HepG2 (cell line): Measurements from ENCODE around the gene GJB4. TPM values are rescaled to one million over a fixed set of nuclear protein-coding genes. Genes with fewer than 3 reads are reported as not detected.

Experiments
- ATAC-seq: fragments of 200-7000 bp; cut with Tn5 transposase; 3 replicates; pipeline ENCODE4 v1.9.1; 2020; ENCODE audit warnings: mild to moderate bottlenecking, moderate library complexity
- BruUV-seq: library from RNA; stranded (reverse); fragments of 400-500 nt; replicated peaks from 2 replicates; lab custom pipeline; 2021; lab: Mats Ljungman, UMichigan
- CTCF ChIA-PET: fragments of 300-600 bp; formaldehyde crosslinking; extraction: SDS; loops from one replicate; lab custom pipeline; 2021; ENCODE audit warnings: low total read pairs, inconsistent platforms, low intra/inter-chr PET ratio; lab: Yijun Ruan, JAX
- POLR2A ChIA-PET: fragments of 350-600 bp; sonication (Branson Sonifier 250); formaldehyde crosslinking; loops from one replicate; lab custom pipeline; 2020; ENCODE audit warnings: antibody characterized with exemption, inconsistent platforms; lab: Yijun Ruan, JAX
- DNase-seq: peaks from one replicate; pipeline ENCODE4 v3.0.0-alpha.2; 2015; ENCODE audit warnings: low spot score
- FAIRE-seq: peaks from 3 replicates; lab custom pipeline; 2011; peaks lifted over from hg19 to GRCh38; lab: Jason Lieb, UNC
- H2AFZ ChIP-seq: one replicate; pipeline ENCODE4 v1.6.1; 2011; ENCODE audit warnings: low read length, inconsistent platforms
- H3K27ac ChIP-seq: fragments of 300-600 bp; 3 replicates; pipeline ENCODE4 v1.8.0; 2011; ENCODE audit warnings: mixed run types, mild to moderate bottlenecking, mixed read lengths, low read length, inconsistent platforms; ENCODE audit not compliant: insufficient read depth; ENCODE audit errors: extremely low read length
- H3K27me3 ChIP-seq, 2 experiments: fragments of 200-600 bp in 1 of 2; 2 replicates in 1 of 2; 3 replicates in 1 of 2; pipeline versions ENCODE4 v1.6.0 to v1.8.0; 2011; ENCODE audit warnings: low read length in 2 of 2, mild to moderate bottlenecking in 2 of 2, moderate library complexity in 2 of 2, inconsistent platforms in 1 of 2; ENCODE audit not compliant: insufficient read depth in 2 of 2, control insufficient read depth in 1 of 2
- H3K36me3 ChIP-seq, 2 experiments: fragments of 200-600 bp in 1 of 2; replicated peaks in 1 of 2; 2 replicates in 1 of 2; 3 replicates in 1 of 2; pipeline versions ENCODE4 v1.5.1 to v1.8.0; 2011; ENCODE audit warnings: low read length in 2 of 2, inconsistent platforms in 1 of 2; ENCODE audit not compliant: insufficient read depth in 2 of 2, control insufficient read depth in 1 of 2
- H3K4me1 ChIP-seq: 2 replicates; pipeline ENCODE4 v1.5.1; 2012; ENCODE audit warnings: low read length, inconsistent platforms; ENCODE audit not compliant: insufficient read depth
- H3K4me2 ChIP-seq: 2 replicates; pipeline ENCODE4 v1.6.0; 2011; ENCODE audit warnings: low read depth, low read length, inconsistent platforms
- H3K4me3 ChIP-seq, 3 experiments: fragments of 200-600 bp in 1 of 3; sonication (generic), shearing (Covaris generic) in 1 of 3; replicated peaks in 1 of 3; 2 replicates each; pipeline ENCODE4 v1.5.1; 2011 to 2016; ENCODE audit warnings: low read length in 3 of 3, inconsistent platforms in 2 of 3, low read depth in 2 of 3, mild to moderate bottlenecking in 2 of 3, control low read depth in 1 of 3, mixed read lengths in 1 of 3; ENCODE audit not compliant: insufficient read depth in 1 of 3
- H3K79me2 ChIP-seq: one replicate; pipeline ENCODE4 v1.6.1; 2011; ENCODE audit warnings: low read length, inconsistent platforms; ENCODE audit not compliant: insufficient read depth
- H3K9ac ChIP-seq: 2 replicates; pipeline ENCODE4 v1.6.0; 2011; ENCODE audit warnings: mild to moderate bottlenecking, low read depth, low read length, inconsistent platforms; ENCODE audit not compliant: insufficient read depth
- H3K9me3 ChIP-seq: 2 replicates; pipeline ENCODE4 v1.5.1; 2012; ENCODE audit warnings: mild to moderate bottlenecking, low read length
- H4K20me1 ChIP-seq: 2 replicates; pipeline ENCODE4 v1.6.0; 2011; ENCODE audit warnings: inconsistent platforms, mild to moderate bottlenecking, low read length, moderate library complexity; ENCODE audit not compliant: insufficient read depth
- GLMP ChIP-seq: sonication (generic); formaldehyde crosslinking; IDR thresholded peaks from 2 replicates; pipeline ENCODE4 v1.9.0; 2021; ENCODE audit warnings: missing genetic modification reagents, mild to moderate bottlenecking, borderline replicate concordance
- MNT ChIP-seq: fragments of 450-650 bp; IDR thresholded peaks from 2 replicates; pipeline ENCODE4 v1.6.1; 2016
- NR3C1 ChIP-seq: sonication (generic); formaldehyde crosslinking; IDR thresholded peaks from 2 replicates; pipeline ENCODE4 v1.4.0; 2020; ENCODE audit warnings: missing genetic modification reagents
- SALL2 ChIP-seq: sonication (generic); formaldehyde crosslinking; IDR thresholded peaks from 2 replicates; pipeline ENCODE4 v1.8.1; 2023; ENCODE audit warnings: mild to moderate bottlenecking, missing genetic modification reagents, inconsistent platforms
- ZNF460 ChIP-seq: sonication (generic); formaldehyde crosslinking; IDR thresholded peaks from 2 replicates; pipeline ENCODE4 v1.5.1; 2020; ENCODE audit warnings: missing genetic modification reagents, mild to moderate bottlenecking, borderline replicate concordance
- WGBS: methylation state at CpG from one replicate; pipeline ENCODE4 v1.1.6; 2017; ENCODE audit warnings: low lambda C conversion rate; 5-methylcytosine and 5-hydroxymethylcytosine counted together
- in situ Hi-C: cut with HindIII; loops from 2 replicates; pipeline ENCODE4 v1.10.0; 2017; ENCODE audit warnings: low pct_unique_long_range_greater_than_20kb; ENCODE audit not compliant: extremely low pct_ligation_motif_present
- intact Hi-C: fragments of 100-400 bp; cut with micrococcal nuclease; formaldehyde crosslinking; loops from one replicate; pipeline ENCODE4 v1.10.0; 2022; ENCODE audit not compliant: unreplicated experiment
- polyA plus RNA-seq, 8 experiments: library from polyadenylated mRNA; depleted of rRNA in 3 of 8; stranded (reverse) in 7 of 8; unstranded in 1 of 8; fragments of >200 nt; fragmentation: Illumina TruSeq in 4 of 8; extraction: Trizol in 4 of 8; gene quantifications; 2 replicates each; pipeline versions ENCODE4 v1.2.1 to v1.2.3, GENCODE V29; 2011 to 2016; ENCODE audit warnings: low read depth in 4 of 8, missing spikeins in 1 of 8, mixed read lengths in 1 of 8; ENCODE audit not compliant: insufficient read depth in 1 of 8
- total RNA-seq, 5 experiments: library from RNA; depleted of rRNA; stranded (reverse); fragments of >200 nt; fragmentation: Illumina TruSeq; extraction: Trizol; gene quantifications; 2 replicates each; pipeline ENCODE4 v1.2.3, GENCODE V29; 2016; ENCODE audit warnings: low read depth in 1 of 5

The GJB4 gene
- total and polyA plus RNA-seq, 2 of the 13 experiments (the other 11 are each of a cell fraction or from before 2014, with no cell fraction given) = not detected

- Histone ChIP-seq H3K4me3 (no peak overlapping the region), H3K79me2 (no peaks in the 10 kb centered on the region), H3K4me1 (no peaks in the 10 kb centered on the region), H4K20me1 (no peaks in the 10 kb centered on the region), H3K9me3 (no peaks in the 10 kb centered on the region), H3K9ac (no peak overlapping the region), H2AFZ (no peak overlapping the region), H3K27me3 (peaks cover 3 to 48% of the 10 kb centered on the region in 2 experiments; a peak in 3 of 5 replicates), H3K4me2 (no peak overlapping the region), H3K27ac (no peak overlapping the region), H3K36me3 (no peaks in the 10 kb centered on the region)
- CTCF ChIA-PET = no interaction called here
- DNase-seq (no peak), FAIRE-seq (no peak), ATAC-seq (no peak)
- WGBS = 12% methylated on average over 6 of the region's 6 CpGs
- BruUV-seq = no TSS peak
- no peak for TF ChIP-seq ZNF460 (CRISPR knock-in tag)
- no peak for TF ChIP-seq SALL2 (CRISPR knock-in tag)
- TF ChIP-seq NR3C1 (CRISPR knock-in tag) = no peak
- intact Hi-C loops = no loop called here
- POLR2A ChIA-PET = no interaction called here
- in situ Hi-C loops = no loop called here
Measured at GRCh38 chr1:34755961-34756360, 3.6 kb upstream of the GJB4 start.

GRCh38 chr1:34757386-34757785 lies 2.2 kb upstream of the GJB4 start:
- Histone ChIP-seq H3K4me2 (no peak overlapping the region), H3K27ac (no peak overlapping the region), H4K20me1 (no peaks in the 10 kb centered on the region), H3K36me3 (no peaks in the 10 kb centered on the region), H3K4me3 (no peak overlapping the region), H3K4me1 (no peaks in the 10 kb centered on the region), H3K9me3 (no peaks in the 10 kb centered on the region), H3K9ac (no peak overlapping the region), H2AFZ (no peak overlapping the region), H3K79me2 (no peaks in the 10 kb centered on the region), H3K27me3 (peaks cover 4 to 54% of the 10 kb centered on the region in 2 experiments; a peak in 3 of 5 replicates)
- ATAC-seq = no peak
- BruUV-seq = no TSS peak
- 33% methylated on average over 7 of the region's 21 CpGs for WGBS
- FAIRE-seq = no peak
- DNase-seq = no peak
- intact Hi-C loops (no loop called here), in situ Hi-C loops (no loop called here)
- POLR2A ChIA-PET = no interaction called here
- CTCF ChIA-PET = no interaction called here
- 0 out of 2 replicates have a peak, but pooled peaks have one; percentile 22 for TF ChIP-seq MNT
- TF ChIP-seq GLMP = no peak
